Activated effector memory CD4-positive, alpha-beta T cell treated with anti-CD3 and anti-CD28 coated beads, Interleukin-2, amount 50 U/mL, for 16 hours (primary cell): ENCODE results near the gene GJD3.
"Not testable (repeated sequence)": the region's sequence is repeated elsewhere in the genome, so short reads cannot be mapped to it uniquely, and the experiment has no call there.

ENCODE experiments used
- DNase-seq: peaks from one replicate; pipeline ENCODE4 v3.0.0-alpha.2; 2020

The GJD3 gene, protein sequence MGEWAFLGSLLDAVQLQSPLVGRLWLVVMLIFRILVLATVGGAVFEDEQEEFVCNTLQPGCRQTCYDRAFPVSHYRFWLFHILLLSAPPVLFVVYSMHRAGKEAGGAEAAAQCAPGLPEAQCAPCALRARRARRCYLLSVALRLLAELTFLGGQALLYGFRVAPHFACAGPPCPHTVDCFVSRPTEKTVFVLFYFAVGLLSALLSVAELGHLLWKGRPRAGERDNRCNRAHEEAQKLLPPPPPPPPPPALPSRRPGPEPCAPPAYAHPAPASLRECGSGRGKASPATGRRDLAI

DNA sequence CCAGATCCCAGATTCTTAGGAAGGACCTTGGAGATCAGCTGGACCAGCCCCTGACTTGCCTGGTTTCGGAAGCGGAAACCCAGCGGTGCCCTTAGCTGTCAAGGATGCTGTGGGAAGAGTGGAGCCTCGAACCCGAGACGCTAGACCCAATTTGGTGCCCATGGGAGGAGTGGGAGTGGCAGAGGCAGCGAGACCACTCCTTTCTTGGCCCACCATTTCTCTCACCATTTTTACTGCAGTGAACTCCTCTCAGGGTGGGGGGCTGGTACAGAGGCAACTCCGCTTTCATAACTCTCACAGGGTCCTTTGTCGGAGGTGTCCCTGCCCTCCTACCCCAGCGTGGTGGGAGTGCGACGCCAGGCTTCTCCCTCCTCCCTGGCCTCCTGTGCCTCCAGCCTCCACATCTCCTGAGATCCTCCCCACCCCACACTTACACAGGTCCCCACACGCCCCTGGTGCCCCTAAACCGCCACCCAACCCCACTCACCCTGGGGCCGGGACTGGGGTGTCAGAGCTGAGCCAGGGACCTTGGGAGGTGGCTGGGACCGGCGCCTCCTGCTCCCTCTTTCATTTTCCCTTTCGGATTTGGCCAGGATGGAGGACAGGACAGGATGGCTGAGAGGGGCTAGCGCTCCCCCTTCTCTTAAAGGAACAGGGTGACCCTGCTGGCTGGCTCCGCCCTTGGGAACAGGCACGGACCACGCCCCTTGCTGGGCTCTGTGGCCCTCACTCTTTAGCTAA, at the start of gene GJD3:
TSS of gene GJD3 (minus strand) at position 617 of the 741 bp plus-strand sequence. CDS start 922 bp downstream, outside the sequence.
- no peak for DNase-seq

DNA sequence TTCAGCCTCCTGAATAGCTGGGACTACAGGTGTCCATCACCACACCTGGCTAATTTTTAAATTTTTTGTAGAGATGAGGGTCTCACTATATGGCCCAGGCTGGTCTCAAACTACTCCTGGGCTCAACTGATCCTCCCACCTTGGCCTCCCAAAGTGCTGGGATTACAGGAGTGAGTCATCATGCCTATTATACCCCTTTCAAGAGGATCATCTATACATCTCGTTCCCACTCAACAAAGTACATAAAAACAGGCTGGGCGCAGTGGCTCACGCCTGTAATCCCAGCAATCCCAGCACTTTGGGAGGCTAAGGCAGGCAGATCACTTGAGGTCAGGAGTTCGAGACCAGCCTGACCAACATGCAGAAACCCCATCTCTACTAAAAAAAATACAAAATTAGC, 49.8 kb upstream of the GJD3 start:
- not testable (repeated sequence) for DNase-seq

DNA sequence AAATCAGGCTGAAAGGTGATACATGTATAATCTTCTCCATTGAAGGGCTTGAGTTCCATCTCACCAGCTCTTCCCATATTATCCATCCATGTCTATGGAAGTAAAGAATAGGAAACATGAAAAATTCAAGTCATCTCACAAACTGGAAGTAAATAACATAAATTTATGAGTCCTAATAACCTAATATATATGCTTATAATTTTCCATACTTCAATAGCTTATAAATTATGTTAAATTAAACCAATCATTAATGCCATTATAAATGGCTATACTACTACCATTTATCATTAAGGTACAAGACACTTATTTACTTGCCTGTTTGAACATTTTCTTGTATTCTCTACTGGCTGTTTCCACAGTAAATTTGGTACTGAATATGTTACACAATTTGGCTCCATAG, 48.3 kb upstream of the GJD3 start:
- no peak for DNase-seq

DNA sequence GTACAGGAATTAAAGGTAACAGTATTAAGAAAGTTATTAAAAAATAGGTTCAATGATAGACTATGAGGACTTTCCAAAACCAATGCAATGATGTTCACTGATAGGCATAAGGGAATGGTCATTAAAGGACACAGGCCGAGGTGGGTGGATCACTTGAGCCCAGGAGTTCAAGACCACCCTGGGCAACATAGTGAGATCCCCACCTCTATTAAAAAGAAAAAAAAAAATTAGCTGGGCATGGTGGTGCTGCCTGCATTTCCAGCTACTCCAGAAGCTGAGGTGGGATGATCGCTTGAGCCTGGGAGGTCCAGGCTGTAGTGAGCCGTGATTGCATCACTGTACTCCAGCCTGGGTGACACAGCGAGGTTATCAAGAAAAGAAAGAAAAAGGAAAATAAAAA, 47.3 kb upstream of the GJD3 start:
- no peak for DNase-seq

DNA sequence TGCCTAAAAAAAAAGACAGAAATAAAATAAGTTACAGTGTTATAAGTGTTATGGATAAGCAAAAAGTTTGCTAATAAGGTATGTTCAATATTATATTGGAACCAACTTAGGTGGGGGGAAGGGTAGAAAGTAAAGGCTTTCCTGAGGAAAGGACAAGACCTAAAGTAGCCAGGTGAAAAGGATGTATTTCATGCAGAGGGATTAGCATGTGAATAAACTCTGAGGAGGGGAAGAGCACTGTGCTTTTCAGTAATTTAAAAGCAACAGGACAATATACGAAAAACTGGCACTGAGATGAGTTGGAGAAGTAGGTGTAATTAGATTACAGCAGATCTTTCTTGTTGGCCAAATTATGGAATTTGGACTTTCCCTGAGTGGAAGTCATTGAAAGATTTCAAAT, 45.5 kb upstream of the GJD3 start:
- DNase-seq, result no peak

DNA sequence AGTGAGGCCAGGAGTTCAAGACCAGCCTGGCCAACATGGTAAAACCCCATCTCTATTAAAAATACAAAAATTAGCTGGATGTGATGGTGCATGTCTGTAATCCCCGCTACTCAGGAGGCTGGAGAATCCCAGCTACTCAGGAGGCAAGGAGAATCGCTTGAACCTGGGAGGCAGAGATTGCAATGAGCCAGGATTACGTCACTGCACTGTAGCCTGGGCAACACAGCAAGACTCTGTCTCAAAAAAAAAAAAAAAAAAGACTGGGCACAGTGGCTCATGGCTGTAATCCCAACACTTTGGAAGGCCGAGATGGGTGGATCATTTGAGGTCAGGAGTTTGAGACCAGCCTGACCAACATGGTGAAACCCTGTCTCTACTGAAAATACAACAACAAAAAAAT, 45.0 kb upstream of the GJD3 start:
- not testable (repeated sequence) for DNase-seq

DNA sequence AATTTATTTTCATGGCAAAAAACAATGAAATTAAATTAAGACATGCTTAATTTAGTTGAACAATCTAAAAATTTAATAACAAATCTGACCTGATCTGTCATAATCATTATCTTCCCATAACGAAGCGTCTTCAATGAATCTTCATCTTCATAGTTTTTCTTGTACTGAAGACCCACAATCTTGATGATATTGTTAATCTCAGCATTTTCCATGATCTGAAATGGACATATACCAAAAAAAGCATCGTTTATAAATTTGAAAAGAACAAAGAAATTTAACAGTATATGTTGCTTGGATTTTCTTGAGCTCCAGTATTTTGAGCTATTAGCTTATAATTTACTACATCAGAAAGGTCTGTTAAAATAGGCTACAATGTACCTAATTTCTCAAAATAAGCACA, 42.9 kb upstream of the GJD3 start:
- DNase-seq, result no peak

DNA sequence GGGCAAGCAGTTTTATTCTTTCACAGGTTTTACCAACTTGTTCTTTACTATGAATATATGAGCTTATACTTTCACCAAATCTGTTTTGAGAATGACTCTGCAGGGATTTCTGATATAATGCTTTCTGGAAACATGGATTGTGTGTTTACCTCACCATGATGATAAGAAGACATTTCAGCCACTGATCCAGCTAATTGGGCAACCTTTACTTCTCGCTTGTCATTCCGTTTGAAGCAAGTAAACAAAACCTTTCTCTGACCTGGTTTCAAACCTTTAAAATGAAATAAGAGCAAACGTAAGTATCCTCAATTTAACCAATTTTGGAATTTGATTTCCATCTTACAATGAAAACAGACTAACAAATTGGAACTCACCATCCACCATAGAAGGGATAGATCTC, 39.5 kb upstream of the GJD3 start:
- DNase-seq, result no peak

DNA sequence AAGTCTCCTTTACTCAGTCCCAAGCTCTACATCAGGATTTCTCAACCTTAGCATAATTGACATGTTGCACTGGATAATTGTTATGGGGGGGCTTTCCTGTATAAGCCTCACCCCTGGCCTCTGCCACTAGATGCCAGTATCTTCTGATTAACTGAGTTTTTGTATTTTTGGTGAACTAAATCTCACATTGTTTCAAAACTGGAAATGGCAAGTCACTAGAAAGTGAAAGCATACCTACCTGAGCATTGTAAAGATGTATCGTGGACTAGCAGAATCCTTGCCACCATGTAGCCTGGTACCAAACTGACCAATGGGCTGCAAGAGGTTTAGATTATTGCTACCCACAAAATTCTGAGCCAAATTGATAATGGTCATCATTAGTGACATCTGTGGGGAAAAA, 38.1 kb upstream of the GJD3 start:
- no peak for DNase-seq

DNA sequence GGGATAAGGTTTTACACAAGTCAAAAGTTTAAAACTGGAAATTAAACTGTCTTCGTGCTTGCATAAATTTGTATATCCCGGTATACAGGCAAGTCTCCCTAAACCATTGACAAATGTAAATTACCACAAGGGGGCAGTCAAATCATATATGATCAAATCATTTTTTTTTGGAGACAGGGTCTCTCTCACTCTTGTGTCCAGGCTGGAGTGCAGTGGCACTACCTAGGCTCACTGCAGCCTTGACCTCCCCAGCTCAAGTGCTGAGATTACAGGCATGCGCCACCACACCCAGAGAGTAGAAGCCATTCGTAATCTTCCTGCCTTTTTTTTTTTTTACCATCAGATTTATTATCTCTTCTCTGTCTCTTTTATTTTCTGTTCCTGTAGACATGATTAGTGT, 34.6 kb upstream of the GJD3 start:
- DNase-seq, result no peak

DNA sequence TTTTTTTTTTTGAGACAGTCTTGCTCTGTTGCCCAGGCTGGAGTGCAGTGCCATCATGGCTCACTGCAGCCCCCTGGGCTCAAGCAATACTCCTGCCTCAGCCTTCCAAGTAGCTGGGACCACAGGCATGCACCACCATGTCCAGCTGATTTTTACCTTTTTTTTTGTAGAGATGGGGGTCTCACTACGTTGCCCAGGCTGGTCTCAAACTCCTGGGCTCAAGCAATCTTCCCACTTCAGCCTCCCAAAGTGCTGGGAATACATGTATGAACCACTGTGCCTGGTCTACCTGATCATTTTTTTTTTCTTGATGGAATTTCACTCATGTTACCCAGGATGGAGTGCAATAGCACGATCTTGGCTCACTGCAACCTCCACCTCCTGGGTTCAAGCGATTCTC, 22.0 kb upstream of the GJD3 start:
- DNase-seq, result not testable (repeated sequence)

DNA sequence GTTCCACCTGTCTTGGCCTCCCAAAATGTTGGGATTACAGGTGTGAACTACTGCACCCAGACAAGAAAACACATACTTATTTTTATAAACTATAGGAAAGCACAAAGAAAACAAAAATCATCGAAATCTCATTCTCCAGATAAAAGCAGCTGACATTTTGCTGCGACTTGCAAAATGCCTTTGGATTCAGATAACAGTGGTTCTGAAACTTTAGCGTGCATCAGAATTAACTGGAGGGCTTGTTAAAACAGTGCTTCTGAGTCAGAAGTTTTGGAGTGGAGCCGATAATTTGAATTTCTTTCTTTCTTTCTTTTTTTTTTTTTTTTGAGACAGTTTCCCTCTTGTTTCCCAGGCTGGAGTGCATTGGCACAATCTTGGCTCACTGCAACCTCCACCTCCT, 17.7 kb upstream of the GJD3 start:
- no peak for DNase-seq

DNA sequence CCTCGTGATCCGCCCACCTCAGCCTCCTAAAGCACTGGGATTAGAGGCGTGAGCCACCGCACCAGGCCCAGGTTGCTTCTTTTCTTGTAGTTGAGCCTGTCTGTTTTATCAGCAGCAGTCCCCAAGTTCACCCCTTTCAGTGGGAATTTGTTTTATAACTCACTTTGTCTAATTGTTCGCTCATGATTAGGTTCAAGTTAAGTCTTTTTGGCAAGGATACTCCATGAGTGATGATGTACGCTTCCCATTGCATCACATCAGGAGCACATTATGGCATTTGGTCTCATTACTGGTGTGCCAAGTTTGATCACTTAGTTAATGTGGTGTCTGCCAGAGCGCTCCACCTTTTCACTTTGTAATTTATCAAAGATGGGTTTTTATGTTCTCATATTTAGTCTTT, 14.4 kb upstream of the GJD3 start:
- DNase-seq, result no peak

DNA sequence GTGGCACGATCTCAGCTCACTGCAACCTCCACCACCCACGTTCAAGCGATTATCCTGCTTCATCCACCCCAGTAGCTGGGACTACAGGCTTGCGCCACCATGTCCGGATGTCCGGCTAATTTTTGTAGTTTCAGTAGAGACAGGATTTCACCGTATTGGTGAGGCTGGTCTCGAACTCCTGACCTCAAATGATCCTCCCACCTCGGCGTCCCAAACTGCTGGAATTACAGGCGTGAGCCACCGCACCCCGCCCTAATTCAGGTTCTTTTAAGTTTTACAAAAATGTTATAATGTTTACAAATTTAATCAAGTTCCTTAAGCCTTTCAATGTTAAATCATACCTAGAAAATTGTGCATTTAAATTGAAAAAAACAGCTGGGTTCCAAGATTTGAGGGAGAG, 13.3 kb upstream of the GJD3 start:
- DNase-seq, result no peak

DNA sequence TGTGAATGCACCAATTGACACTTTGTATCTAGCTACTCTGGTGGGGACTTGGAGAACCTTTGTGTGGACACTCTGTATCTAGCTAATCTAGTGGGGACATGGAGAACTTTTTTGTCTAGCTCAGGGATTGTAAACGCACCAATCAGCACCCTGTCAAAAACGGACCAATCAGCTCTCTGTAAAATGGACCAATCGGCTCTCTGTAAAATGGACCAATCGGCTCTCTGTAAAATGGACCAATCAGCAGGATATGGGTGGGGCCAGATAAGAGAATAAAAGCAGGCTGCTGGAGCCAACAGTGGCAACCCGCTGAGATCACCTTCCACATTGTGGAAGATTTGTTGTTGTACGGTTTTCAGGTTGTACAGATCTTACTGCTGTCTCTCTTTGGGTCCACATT, 12.0 kb upstream of the GJD3 start:
- DNase-seq, result not testable (repeated sequence)

DNA sequence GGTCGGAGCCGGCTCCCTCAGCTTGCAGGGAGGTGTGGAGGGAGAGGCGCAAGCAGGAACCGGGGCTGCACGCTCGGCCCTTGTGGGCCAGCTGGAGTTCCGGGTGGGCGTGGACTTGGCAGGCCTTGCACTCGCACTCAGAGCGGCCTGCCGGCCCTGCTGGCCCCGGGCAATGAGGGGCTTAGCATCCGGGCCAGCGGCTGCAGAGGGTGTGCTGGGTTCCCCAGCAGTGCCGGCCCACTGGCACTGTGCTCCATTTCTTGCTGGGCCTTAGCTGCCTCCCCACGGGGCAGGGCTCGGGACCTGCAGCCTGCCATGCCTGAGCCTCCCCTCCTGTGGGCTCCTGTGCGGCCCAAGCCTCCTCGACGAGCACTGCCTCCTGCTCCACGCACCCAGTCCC, 11.2 kb upstream of the GJD3 start:
- not testable (repeated sequence) for DNase-seq

DNA sequence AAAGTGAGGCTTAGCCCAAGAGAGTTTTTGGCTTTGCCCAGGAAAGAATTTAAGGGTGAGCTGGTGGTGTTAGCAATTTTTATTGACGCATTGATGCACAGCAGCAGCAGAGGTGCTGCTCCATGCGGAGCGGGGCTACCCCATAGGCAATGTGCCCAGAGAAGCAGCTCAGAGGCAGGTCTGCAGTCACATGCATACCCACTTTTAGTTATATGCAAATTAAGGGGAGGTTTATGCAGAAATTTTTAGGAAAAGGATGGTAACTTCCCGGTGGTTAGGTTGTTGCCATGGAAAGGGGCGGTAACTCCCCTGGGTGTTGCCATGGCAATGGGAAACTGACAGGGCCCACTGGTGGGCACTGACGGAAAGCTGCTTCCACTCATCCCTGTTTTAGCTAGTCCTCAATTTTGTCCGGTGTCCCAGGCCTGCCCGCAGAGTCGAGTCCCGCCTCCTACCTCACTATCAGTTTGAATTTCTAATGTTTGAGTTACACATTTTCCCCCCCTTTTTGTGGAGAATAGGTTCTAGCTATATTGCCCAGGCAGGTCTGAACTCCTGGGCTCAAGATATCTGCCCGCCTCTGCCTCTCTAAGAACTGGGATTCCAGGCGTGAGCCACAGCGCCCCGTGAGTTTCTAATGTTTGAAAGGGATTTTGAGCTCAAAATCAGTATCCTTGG, 10.4 kb upstream of the GJD3 start:
- no peak for DNase-seq

DNA sequence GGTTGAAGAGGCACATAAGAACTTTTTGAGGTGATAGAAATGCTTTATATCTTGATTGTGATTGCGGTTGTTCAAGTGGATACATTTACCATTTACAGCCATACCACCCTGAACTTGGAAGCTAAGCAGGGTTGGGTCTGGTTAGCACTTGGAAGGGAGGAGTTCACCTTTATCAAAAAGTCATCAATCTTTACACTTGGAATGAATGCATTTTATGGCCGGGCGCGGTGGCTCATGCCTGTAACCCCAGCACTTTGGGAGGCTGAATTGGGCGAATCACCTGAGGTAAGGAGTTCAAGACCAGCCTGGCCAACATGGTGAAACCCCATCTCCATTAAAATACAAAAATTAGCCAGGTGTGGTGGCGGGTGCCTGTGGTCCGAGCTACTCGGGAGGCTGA, 9.5 kb upstream of the GJD3 start:
- DNase-seq, result no peak

DNA sequence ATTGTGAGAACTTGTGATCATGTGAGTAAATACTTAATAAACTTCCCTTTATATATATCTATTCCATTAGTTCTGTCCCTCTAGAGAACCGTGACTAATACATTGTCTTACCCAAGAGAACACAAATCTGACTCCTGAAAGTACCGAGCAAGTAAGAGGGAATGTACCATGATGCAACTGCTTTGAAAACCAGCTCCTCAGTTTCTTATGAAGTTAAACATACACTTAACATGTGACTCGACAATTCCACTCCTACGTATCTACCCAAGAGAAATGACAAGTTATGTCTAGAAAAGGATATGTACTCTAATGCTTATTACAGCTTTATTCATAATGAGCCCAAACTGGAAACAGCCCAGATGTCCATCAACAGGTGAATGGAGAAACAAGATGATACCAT, 8.8 kb upstream of the GJD3 start:
- no peak for DNase-seq

DNA sequence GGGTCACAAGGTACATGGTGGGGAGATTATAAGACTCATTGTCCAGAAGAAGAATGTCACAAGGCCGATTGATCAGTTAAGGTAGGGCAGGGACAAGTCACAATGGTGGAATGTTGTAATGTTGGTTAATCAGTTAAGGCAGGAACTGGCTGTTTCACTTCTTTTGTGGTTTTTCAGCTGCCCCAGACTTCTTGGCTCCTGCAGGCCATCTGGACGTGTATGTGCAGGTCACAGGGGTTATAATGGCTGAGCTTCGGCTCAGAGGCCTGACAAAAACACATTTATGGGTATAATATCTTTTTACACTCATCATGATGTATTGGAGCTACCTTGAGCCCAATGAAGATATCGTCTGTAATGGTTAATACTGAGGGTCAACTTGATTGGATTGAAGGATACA, 8.1 kb upstream of the GJD3 start:
- DNase-seq, result not testable (repeated sequence)

DNA sequence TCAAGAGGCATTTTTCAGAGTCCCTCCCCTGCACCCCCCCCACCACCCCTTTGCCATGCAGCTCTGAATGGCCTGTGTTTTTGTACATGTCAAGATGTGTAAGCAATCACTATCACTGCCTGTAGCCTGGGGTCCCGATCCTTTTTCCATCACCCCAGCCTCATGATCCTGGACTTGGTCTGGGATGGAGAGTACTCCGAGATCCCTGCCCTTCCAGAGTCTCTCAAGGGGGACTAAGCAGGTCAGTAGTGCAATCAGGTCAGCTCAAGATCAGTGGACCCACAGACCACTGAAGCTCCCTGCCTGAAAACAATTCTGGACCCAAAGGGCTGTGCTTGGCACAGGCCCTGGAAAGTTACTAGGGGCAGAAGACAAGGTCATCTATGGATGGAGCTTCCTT, 7.5 kb upstream of the GJD3 start:
- no peak for DNase-seq

DNA sequence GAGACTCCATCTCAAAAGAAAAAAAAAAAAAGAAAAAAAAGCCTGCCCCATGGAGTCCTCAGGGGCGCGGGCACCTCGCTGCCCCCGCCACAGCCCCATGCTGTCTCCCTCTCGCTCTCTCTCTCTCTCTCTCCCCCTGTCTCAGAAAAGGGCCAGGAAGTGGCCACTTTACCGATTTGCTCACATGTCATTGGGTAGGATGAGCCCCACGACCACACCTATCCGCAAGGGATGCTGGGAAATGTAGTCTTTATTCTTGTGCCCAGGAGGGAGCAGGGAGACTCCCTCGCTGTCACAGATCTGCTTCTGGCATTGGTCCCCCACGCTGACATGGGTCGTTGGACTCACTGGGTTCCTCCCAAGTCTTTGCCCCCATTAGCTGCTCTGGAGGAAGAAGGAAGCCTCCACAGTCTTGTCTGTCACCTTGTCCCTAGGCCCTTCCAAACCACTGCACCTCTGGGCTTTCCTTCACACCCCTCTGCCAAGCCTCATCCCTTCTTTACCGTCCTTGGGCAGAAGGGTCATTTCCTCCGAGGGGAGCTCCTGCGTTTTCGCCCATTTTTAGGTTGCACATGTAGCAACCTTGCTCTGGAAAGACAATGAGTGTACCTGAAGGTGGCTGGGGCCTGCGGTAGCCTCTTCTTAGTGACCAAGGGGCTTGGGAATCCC, 6.9 kb upstream of the GJD3 start:
- peak; percentile 64 for DNase-seq

DNA sequence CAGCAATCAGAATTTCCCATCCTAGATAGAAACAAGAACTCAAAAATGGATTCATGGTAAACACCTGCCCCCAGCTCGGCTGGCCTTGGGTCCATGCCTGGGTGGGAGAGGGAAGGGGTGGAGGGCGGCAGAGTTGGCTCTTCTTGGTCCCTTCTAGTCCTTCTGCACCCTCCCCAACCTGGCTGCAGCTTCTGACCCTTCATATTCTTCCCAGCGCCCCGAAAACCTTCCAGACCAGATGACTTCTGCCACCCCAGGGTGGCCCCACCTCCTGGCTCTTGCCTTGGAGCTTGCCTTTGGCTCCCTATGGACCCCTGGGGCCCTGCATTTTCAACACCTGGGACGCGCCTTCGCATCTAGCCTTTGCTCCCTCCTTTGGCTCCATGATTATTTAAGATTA, 5.4 kb upstream of the GJD3 start:
- DNase-seq, result peak; percentile 25

DNA sequence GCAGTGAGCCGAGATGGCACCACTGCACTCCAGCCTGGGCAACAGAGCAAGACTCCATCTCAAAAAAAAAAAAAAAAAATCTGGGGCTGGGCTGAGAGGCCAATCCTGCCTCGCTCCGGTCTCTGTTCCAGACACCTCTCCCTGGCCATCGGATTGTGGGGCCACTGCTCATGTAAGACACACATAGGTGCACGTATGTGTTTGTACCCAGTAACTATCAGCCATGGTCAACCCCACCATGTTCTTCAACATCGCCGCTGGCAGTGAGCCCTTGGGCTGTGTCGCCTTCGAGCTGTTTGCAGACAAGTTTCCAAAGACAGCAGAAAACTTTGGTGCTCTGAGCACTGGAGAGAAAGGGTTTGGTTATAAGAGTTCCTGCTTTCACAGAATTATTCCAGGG, 3.2 kb upstream of the GJD3 start:
- peak; percentile 37 for DNase-seq
